ENCODE measurements around the gene UVRAG. TPM values are rescaled to one million over a fixed set of nuclear protein-coding genes. Genes with fewer than 3 reads are reported as not detected.

UVRAG gene
- total RNA-seq, 2 experiments from 2014 or later = 16.5 to 19.5 TPM

DNA sequence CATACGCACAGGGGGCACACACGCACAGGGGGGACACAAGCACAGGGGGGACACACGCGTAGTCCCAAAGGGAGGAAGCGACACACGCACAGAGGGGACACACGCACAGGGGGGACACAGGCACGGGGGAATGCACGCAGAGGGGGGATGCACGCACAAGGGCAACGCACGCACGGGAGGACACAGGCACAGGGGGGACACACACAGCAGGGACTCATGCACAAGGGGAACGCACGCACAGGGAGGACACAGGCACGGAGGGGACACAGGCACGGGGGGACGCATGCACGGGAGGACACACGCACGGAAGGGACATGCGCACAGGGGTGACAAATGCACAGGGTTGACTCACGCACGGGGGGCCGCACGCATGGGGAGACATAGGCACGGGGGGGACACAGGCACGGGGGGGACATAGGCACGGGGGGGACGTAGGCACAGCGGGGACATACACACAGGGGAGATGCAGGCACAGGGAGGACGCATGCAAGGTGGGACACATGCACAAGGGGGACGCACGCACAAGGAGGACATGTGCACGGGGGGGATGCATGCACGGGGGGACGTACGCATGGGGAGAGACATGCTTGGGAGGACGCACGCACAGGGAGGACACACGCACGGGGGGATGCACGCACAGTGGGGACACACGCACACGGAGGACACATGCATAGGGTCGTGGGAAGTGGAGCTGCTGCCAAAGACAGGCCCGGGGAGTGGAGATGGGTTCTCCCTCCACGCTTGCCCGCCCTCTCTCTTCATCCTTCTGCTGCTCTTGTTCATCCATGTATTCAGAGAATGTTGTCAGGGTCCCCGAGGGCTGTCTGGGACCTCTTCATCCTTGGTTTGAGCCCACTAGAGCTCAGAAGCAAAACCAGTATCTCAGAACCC, 350.1 kb downstream of the UVRAG start:
- ATAC-seq (ENCODE audit: poor library complexity) = no peak
- Mint-ChIP-seq H3K36me3 (ENCODE audit: low read depth) (no peaks in the 10 kb centered on the region), H3K27ac (no peak overlapping the region), H3K9me3 (no peaks in the 10 kb centered on the region), H3K4me3 (no peak overlapping the region), H3K27me3 (no peaks in the 10 kb centered on the region), H3K4me1 (ENCODE audit: low read depth) (no peaks in the 10 kb centered on the region)
- no peak for TF ChIP-seq CTCF (IDR thresholded peaks at IDR 0.05)
- no peak for DNase-seq
- H3K27ac ChIP-seq (ENCODE audit: low read depth in 1 of 2, low read length in 2 of 2) = no peak overlapping the region
- POLR2A ChIA-PET = no interaction called here
- CTCF ChIA-PET = no interaction called here
- H3K36me3 ChIP-seq (ENCODE audit: insufficient read depth, low read length) = no peaks in the 10 kb centered on the region
- no peaks in the 10 kb centered on the region for H3K4me1 ChIP-seq (ENCODE audit: insufficient read depth, low read length)
- H3K27me3 ChIP-seq (ENCODE audit: control insufficient read depth in 1 of 2, insufficient read depth in 2 of 2, low read length in 2 of 2) = no peaks in the 10 kb centered on the region
- intact Hi-C loops (cut with DNase I, micrococcal nuclease) = no loop called here
- no peaks in the 10 kb centered on the region for H3K9me3 ChIP-seq (ENCODE audit: control insufficient read depth in 1 of 2, insufficient read depth in 1 of 2, low read length in 2 of 2)
- H3K4me3 ChIP-seq (ENCODE audit: low read length) = no peak overlapping the region

DNA sequence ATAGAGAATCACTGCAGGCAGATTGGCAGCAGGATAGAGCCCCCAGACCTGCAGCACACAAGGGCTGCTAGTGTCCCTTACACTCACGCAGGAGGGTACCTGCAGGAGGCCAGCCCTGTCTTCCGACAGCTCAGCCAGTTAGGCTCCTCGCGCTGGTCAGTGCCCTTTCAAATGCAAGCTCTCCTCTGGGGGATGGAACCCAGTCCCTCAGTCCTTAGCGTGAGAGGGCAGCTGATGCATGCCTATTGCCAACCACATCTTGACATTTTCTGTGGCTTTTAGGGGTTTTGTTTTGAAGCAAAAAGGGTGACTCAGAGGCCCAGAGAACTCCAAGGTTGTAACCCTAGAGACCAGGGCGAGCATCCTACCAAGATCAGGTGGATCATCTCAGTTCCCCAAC, 351.3 kb downstream of the UVRAG start:
- H3K36me3 Mint-ChIP-seq (ENCODE audit: low read depth) = no peaks in the 10 kb centered on the region
- no peak overlapping the region for H3K27ac Mint-ChIP-seq
- no peaks in the 10 kb centered on the region for H3K4me1 Mint-ChIP-seq (ENCODE audit: low read depth)
- H3K9me3 Mint-ChIP-seq = no peaks in the 10 kb centered on the region
- ATAC-seq (ENCODE audit: poor library complexity) (no peak), DNase-seq (no peak)
- TF ChIP-seq CTCF (IDR thresholded peaks at IDR 0.05) = no peak
- Histone ChIP-seq H3K36me3 (ENCODE audit: insufficient read depth, low read length) (no peaks in the 10 kb centered on the region), H3K27me3 (ENCODE audit: control insufficient read depth in 1 of 2, insufficient read depth in 2 of 2, low read length in 2 of 2) (no peaks in the 10 kb centered on the region), H3K9me3 (ENCODE audit: control insufficient read depth in 1 of 2, insufficient read depth in 1 of 2, low read length in 2 of 2) (no peaks in the 10 kb centered on the region), H3K4me1 (ENCODE audit: insufficient read depth, low read length) (no peaks in the 10 kb centered on the region), H3K4me3 (ENCODE audit: low read length) (no peak overlapping the region), H3K27ac (ENCODE audit: low read depth in 1 of 2, low read length in 2 of 2) (no peak overlapping the region)
- H3K27me3 Mint-ChIP-seq = no peaks in the 10 kb centered on the region
- ChIA-PET CTCF (no interaction called here), POLR2A (no interaction called here)
- intact Hi-C loops (cut with DNase I, micrococcal nuclease) = no loop called here
- no peak overlapping the region for H3K4me3 Mint-ChIP-seq

GRCh38 chr11:76167590-76167989, 352.6 kb downstream of the UVRAG start:
- H3K4me3 Mint-ChIP-seq = no peak overlapping the region
- TF ChIP-seq CTCF (IDR thresholded peaks at IDR 0.05) = no peak
- no peaks in the 10 kb centered on the region for H3K27me3 Mint-ChIP-seq
- H3K27me3 ChIP-seq (ENCODE audit: control insufficient read depth in 1 of 2, insufficient read depth in 2 of 2, low read length in 2 of 2) = no peaks in the 10 kb centered on the region
- no peaks in the 10 kb centered on the region for H3K36me3 ChIP-seq (ENCODE audit: insufficient read depth, low read length)
- ChIA-PET POLR2A (no interaction called here), CTCF (no interaction called here)
- DNase-seq (no peak), ATAC-seq (ENCODE audit: poor library complexity) (no peak)
- H3K9me3 ChIP-seq (ENCODE audit: control insufficient read depth in 1 of 2, insufficient read depth in 1 of 2, low read length in 2 of 2) = no peaks in the 10 kb centered on the region
- H3K9me3 Mint-ChIP-seq = no peaks in the 10 kb centered on the region
- no peaks in the 10 kb centered on the region for H3K4me1 ChIP-seq (ENCODE audit: insufficient read depth, low read length)
- no peaks in the 10 kb centered on the region for H3K4me1 Mint-ChIP-seq (ENCODE audit: low read depth)
- no peak overlapping the region for H3K27ac Mint-ChIP-seq
- no peak overlapping the region for H3K4me3 ChIP-seq (ENCODE audit: low read length)
- H3K36me3 Mint-ChIP-seq (ENCODE audit: low read depth) = no peaks in the 10 kb centered on the region
- no peak overlapping the region for H3K27ac ChIP-seq (ENCODE audit: low read depth in 1 of 2, low read length in 2 of 2)
- intact Hi-C loops (cut with DNase I, micrococcal nuclease) = no loop called here

All from CD4-positive, alpha-beta T cell (primary cell).